GM19463 (cell line): ENCODE results near the gene XPO4.

ENCODE experiments used
- ATAC-seq: cut with Tn5 transposase; IDR thresholded peaks from one replicate; pipeline ENCODE4 v1.9.1; 2021; ENCODE audit warnings: mild to moderate bottlenecking, moderate library complexity; ENCODE audit not compliant: unreplicated experiment

XPO4 gene

DNA sequence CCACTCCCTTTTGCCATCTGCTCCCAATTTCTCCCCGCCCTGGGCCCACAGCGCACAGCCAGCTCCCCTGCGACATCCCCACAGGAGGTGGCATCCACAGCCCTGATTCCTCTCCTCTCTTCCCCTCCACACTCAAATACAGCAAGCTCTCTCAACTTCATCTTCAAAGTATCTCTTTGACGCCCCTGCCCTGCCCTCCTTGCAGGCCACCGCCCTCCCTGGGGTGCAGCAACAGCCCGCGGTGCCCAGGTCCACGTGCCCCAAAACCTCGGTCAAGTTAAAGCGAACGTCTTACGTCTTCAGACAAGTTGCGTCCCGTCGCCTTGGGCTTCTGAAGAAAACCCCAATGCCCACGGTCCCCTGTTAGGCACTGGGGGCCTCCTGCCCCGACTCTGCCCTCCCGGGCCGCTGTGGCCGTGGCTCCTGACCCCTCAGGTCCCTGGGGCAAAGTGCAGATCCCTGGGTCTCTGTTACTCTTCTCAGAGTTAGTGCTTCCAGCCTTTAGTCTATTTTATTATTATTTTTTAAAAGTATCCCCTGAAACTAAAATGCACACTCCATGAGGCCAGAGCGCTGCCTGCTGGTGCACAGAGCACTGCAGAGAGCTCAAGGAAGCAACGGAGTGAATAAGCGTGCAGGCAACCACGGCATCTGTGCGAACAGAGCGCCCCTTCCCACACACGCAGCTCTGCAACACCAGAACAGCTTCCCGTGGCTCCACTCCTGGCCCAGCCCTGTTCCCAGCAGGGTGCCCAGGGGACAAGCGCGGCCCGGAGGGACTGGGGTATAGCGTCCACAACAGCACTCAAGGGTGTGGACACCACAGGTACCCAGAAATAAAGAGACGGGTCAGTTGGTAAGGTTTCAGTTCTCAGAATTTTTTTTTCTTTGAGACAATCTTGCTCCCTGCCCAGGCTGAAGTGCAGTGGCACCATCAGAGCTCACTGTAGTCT is 172.6 kb downstream of the XPO4 start:
- no peak for ATAC-seq

DNA sequence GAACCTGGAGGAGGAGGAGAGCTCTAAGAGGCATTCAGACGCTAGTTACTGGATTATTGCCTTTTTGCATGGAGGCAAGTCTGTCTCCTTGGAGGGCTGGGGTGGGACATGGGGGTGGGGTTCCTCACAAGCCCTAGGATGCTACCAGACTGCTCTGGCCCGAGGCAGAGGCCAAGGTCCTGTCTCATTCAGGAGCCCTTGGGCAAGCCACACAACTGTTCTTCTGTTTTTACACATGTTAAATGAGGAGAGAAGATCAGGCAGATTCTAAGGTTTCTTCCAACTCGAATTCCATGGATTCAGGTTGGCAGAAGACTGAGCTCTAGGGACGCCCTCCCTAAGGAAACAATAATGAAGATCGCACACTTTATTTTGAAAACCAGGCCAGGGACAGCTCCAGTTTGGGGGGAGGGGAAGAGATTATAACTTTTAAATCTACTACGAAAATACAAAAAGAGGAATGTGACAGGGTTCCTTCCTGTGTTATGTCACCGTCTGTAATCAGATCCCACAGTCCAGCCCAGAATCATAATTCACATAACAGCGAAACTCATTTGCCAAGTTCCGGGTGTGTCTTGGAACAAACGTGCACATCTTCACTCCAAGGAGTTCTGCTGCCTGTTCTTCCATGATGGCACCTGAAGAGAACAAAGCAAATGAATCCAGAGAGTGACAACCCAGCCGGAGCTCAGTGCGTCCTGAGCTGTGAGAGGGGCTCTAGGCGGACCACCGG is 173.8 kb downstream of the XPO4 start:
- ATAC-seq, result no peak

DNA sequence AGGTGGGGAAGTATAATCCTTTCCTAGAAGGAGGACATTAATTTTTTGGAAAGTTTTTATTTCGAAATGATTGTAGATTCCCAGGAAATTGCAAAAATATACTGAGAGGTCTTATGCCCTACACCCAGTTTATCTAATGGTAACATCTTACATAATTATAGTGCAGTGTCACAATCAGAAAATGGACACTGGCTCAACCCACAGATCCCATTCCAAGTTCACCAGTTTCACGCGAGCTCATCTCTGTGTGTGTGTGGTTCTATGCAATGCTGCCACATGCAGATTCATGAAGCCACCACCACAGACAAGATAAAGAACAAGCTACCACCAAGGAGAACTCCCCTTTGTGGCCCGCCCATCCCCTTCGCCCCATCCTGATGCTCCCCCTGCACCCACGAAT is 174.7 kb downstream of the XPO4 start:
- no peak for ATAC-seq
